ENCODE data around the gene NOTCH1. TPM values are rescaled to one million over a fixed set of nuclear protein-coding genes. Genes with fewer than 3 reads are reported as not detected.

NOTCH1 gene
- polyA plus RNA-seq, 1 donor from 2014 or later: 0.15 TPM

DNA sequence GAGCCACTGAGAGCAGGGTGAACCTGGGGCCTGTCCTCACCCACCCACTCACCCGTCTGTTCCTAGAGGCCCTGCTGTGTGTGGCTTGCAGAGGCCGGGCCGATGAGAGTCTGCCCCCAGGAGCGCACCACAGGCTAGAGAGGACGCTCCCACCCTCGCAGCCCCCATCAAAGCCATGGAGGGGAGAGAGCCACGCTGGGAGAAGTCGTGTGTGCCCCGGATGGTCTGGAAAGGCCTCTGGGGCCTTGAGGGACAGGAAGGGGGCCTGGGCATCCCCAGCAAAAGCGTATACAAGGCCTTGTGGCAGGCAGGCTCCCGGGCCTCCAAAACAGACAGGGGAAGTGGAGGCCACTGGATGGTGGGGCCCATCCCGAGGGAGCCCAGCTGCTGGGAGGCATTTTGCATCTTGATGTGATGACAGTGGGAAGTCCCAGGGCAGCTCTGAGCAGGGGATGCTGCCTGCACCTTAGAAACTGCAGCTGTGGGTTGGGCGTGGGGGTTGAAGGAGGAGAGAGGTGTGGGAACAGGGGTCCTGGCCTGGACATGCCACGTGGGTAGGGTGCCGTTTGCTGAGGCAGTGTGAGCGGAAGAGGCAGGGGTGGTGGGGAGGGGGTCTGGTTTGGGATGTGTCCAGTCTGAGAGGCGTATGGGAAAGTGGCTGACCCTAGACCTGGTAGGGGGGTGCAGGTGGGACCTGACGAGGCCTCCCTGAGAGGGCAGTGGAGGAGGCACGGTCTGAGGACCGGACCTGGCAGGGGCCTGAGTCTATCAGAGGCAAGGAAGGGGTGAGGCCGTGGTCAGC, 43.0 kb upstream of the NOTCH1 start:
- no peak overlapping the region for H3K4me2 ChIP-seq (ENCODE audit: low read length)

DNA sequence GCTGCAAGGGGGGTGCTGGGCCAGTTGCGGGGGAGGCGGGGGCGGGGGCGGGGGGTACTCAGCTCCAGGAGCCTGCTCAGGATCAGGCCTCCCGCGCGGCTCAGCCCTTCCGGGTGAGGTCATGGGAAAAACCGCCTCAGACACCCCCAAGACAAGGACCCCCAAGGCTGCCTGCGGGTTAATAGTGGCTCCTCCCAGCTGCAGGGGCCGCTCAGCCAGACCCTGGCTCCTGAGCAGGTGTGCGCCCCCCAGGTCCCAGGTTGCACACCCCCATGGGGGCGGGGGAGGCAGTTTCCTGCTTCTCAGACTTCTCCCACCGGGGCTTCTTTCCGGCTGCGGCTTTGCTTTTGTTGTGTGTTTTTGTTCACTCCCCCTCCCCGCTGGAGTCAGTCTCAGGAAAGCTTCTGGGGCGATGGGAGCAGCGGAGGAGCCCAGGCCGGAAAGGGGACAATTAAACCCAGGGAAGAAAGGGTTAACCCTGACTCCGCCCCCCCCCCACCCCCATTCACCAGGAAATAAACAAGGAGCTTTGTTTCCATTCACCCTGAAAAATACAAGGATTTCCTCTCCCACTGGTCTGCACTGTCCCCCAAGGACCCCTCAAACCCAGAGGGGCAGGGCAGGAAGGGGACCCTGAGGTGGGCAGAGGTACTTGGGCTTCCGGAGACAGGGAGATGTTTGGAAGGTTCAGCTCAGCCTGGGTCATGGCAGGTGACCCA, 42.3 kb upstream of the NOTCH1 start:
- H3K9ac ChIP-seq (ENCODE audit: low read length): peak overlapping the region; percentile 57
- no peaks in the 10 kb centered on the region for H3K9me2 ChIP-seq (ENCODE audit: insufficient read depth, low read length)
- H3K27ac ChIP-seq (ENCODE audit: low read length): peak overlapping the region; percentile 37
- H2AFZ ChIP-seq (ENCODE audit: low read depth, low read length): peak overlapping the region; percentile 76
- no peaks in the 10 kb centered on the region for H3K27me3 ChIP-seq (ENCODE audit: insufficient read depth, low read depth, low read length)
- no peaks in the 10 kb centered on the region for H3K9me3 ChIP-seq (ENCODE audit: low read length)
- no peaks in the 10 kb centered on the region for H3F3A ChIP-seq (ENCODE audit: insufficient read depth, low read length, poor library complexity, severe bottlenecking)
- H3K4me3 ChIP-seq (ENCODE audit: low read length): peak overlapping the region; percentile 34
- no peaks in the 10 kb centered on the region for H4K20me1 ChIP-seq (ENCODE audit: insufficient read depth)
- no peaks in the 10 kb centered on the region for H3K79me2 ChIP-seq (replicated peaks; ENCODE audit: insufficient read depth, low read length)
- no peaks in the 10 kb centered on the region for H3K36me3 ChIP-seq (ENCODE audit: insufficient read depth, low read length)
- H3K4me2 ChIP-seq (ENCODE audit: low read length): no peak overlapping the region
- TF ChIP-seq, protein P1, sequence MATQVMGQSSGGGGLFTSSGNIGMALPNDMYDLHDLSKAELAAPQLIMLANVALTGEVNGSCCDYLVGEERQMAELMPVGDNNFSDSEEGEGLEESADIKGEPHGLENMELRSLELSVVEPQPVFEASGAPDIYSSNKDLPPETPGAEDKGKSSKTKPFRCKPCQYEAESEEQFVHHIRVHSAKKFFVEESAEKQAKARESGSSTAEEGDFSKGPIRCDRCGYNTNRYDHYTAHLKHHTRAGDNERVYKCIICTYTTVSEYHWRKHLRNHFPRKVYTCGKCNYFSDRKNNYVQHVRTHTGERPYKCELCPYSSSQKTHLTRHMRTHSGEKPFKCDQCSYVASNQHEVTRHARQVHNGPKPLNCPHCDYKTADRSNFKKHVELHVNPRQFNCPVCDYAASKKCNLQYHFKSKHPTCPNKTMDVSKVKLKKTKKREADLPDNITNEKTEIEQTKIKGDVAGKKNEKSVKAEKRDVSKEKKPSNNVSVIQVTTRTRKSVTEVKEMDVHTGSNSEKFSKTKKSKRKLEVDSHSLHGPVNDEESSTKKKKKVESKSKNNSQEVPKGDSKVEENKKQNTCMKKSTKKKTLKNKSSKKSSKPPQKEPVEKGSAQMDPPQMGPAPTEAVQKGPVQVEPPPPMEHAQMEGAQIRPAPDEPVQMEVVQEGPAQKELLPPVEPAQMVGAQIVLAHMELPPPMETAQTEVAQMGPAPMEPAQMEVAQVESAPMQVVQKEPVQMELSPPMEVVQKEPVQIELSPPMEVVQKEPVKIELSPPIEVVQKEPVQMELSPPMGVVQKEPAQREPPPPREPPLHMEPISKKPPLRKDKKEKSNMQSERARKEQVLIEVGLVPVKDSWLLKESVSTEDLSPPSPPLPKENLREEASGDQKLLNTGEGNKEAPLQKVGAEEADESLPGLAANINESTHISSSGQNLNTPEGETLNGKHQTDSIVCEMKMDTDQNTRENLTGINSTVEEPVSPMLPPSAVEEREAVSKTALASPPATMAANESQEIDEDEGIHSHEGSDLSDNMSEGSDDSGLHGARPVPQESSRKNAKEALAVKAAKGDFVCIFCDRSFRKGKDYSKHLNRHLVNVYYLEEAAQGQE (IDR thresholded peaks at IDR 0.05; ENCODE audit: borderline replicate concordance): no peak
- TF ChIP-seq, protein P2, sequence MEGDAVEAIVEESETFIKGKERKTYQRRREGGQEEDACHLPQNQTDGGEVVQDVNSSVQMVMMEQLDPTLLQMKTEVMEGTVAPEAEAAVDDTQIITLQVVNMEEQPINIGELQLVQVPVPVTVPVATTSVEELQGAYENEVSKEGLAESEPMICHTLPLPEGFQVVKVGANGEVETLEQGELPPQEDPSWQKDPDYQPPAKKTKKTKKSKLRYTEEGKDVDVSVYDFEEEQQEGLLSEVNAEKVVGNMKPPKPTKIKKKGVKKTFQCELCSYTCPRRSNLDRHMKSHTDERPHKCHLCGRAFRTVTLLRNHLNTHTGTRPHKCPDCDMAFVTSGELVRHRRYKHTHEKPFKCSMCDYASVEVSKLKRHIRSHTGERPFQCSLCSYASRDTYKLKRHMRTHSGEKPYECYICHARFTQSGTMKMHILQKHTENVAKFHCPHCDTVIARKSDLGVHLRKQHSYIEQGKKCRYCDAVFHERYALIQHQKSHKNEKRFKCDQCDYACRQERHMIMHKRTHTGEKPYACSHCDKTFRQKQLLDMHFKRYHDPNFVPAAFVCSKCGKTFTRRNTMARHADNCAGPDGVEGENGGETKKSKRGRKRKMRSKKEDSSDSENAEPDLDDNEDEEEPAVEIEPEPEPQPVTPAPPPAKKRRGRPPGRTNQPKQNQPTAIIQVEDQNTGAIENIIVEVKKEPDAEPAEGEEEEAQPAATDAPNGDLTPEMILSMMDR (IDR thresholded peaks at IDR 0.05; ENCODE audit: poor library complexity, severe bottlenecking): no peak
- TF ChIP-seq POLR2AphosphoS5 (IDR thresholded peaks at IDR 0.05) (no peak), TAF1 (IDR thresholded peaks at IDR 0.05; ENCODE audit: low read depth) (no peak), SMC3 (conservative IDR thresholded peaks at IDR 0.05; ENCODE audit: poor library complexity) (no peak), RAD21 (conservative IDR thresholded peaks at IDR 0.05) (no peak), EP300 (conservative IDR thresholded peaks at IDR 0.05; ENCODE audit: poor library complexity, severe bottlenecking) (no peak), EZH2 (IDR thresholded peaks at IDR 0.05; ENCODE audit: borderline replicate concordance, insufficient read depth, low read length, poor library complexity, severe bottlenecking) (no peak)

More for the DNA sequence above, 43.0 kb upstream of the NOTCH1 start:
- H3K27me3 ChIP-seq (ENCODE audit: insufficient read depth, low read depth, low read length): no peaks in the 10 kb centered on the region
- H3K9me3 ChIP-seq (ENCODE audit: low read length): no peaks in the 10 kb centered on the region
- no peaks in the 10 kb centered on the region for H3F3A ChIP-seq (ENCODE audit: insufficient read depth, low read length, poor library complexity, severe bottlenecking)
- no peaks in the 10 kb centered on the region for H3K36me3 ChIP-seq (ENCODE audit: insufficient read depth, low read length)
- H3K9ac ChIP-seq (ENCODE audit: low read length): peak overlapping the region; percentile 57
- no peaks in the 10 kb centered on the region for H3K79me2 ChIP-seq (replicated peaks; ENCODE audit: insufficient read depth, low read length)
- H3K27ac ChIP-seq (ENCODE audit: low read length): peak overlapping the region; percentile 37
- H4K20me1 ChIP-seq (ENCODE audit: insufficient read depth): no peaks in the 10 kb centered on the region
- TF ChIP-seq, protein P2 (IDR thresholded peaks at IDR 0.05; ENCODE audit: poor library complexity, severe bottlenecking): no peak
- TF ChIP-seq, protein P1 (IDR thresholded peaks at IDR 0.05; ENCODE audit: borderline replicate concordance): no peak
- no peak for TF ChIP-seq SMC3 (conservative IDR thresholded peaks at IDR 0.05; ENCODE audit: poor library complexity)
- TF ChIP-seq TAF1 (IDR thresholded peaks at IDR 0.05; ENCODE audit: low read depth): no peak
- TF ChIP-seq RAD21 (conservative IDR thresholded peaks at IDR 0.05): no peak
- TF ChIP-seq EP300 (conservative IDR thresholded peaks at IDR 0.05; ENCODE audit: poor library complexity, severe bottlenecking): no peak
- no peak for TF ChIP-seq EZH2 (IDR thresholded peaks at IDR 0.05; ENCODE audit: borderline replicate concordance, insufficient read depth, low read length, poor library complexity, severe bottlenecking)
- TF ChIP-seq MXI1 (conservative IDR thresholded peaks at IDR 0.05; ENCODE audit: poor library complexity, severe bottlenecking): no peak
- no peak for TF ChIP-seq POLR2AphosphoS5 (IDR thresholded peaks at IDR 0.05)
- H3K9me2 ChIP-seq (ENCODE audit: insufficient read depth, low read length): no peaks in the 10 kb centered on the region
- peak overlapping the region; percentile 34 for H3K4me3 ChIP-seq (ENCODE audit: low read length)
- peak overlapping the region; percentile 76 for H2AFZ ChIP-seq (ENCODE audit: low read depth, low read length)
